ENCODE data around the gene HIP1R. TPM values are rescaled to one million over a fixed set of nuclear protein-coding genes. Genes with fewer than 3 reads are reported as not detected.

The HIP1R gene
- 16.3 and 16.4 TPM in 2 replicates for total RNA-seq (2014; rRNA removed; shearing (Covaris generic))
- polyA plus RNA-seq (2016; fragmentation: Nextera tagmentation; extraction: Ambion mirVana) = 7.1 and 7.6 TPM in 2 replicates

- H3K36me3 ChIP-seq (ENCODE audit: low read depth) = no peaks in the 10 kb centered on the region
- H3K4me3 ChIP-seq = peak within 1 kb of the TSS; percentile 81
- peak within 1 kb of the TSS; percentile 74 for H3K9ac ChIP-seq
- peak; percentile 61 for DNase-seq
- 0 to 2% methylated on average over 5 to 42 of the region's 85 CpGs for WGBS, 2 experiments (ENCODE audit: low coverage in 1 of 2, low lambda C conversion rate in 2 of 2, missing lambda C conversion rate in 2 of 2)
- H4K20me1 ChIP-seq (ENCODE audit: insufficient read depth) = no peaks in the 10 kb centered on the region
- no peaks in the 10 kb centered on the region for H3K27me3 ChIP-seq (replicated peaks; ENCODE audit: insufficient read depth)
- TF ChIP-seq EZH2phosphoT487 (IDR thresholded peaks at IDR 0.05; ENCODE audit: insufficient read depth, low read depth) = no peak
- no peak for TF ChIP-seq EZH2 (IDR thresholded peaks at IDR 0.05; ENCODE audit: insufficient read depth, poor library complexity, severe bottlenecking)
- H3K4me2 ChIP-seq (ENCODE audit: unreplicated experiment) = peak within 1 kb of the TSS; percentile 94
- H3K4me1 ChIP-seq (ENCODE audit: insufficient read depth) = peaks cover 19% of the 10 kb centered on the region
- H3F3A ChIP-seq (ENCODE audit: insufficient read depth) = peaks cover 5% of the 10 kb centered on the region; the same call in 1 of the 2 replicates
- no peaks in the 10 kb centered on the region for H3K9me3 ChIP-seq (ENCODE audit: low read depth)
- no peaks in the 10 kb centered on the region for H3K9me2 ChIP-seq (ENCODE audit: insufficient read depth)
- peak within 1 kb of the TSS; percentile 13 for H3K27ac ChIP-seq
- peak within 1 kb of the TSS; percentile 84 for H2AFZ ChIP-seq
- H3K79me2 ChIP-seq (ENCODE audit: insufficient read depth) = peaks cover 17% of the 10 kb centered on the region
- in situ Hi-C loops (cut with MboI) = no loop called here
Observed at GRCh38 chr12:122834921-122835749, at the start of gene HIP1R. HIP1R (plus strand) TSS chr12:122835457; CDS start chr12:122835551, 94 bp downstream.

GRCh38 chr12:122785503-122785902, 49.8 kb upstream of the HIP1R start:
- no peak overlapping the region for H3K27ac ChIP-seq
- no peak for DNase-seq
- no peak overlapping the region for H2AFZ ChIP-seq
- H3K4me1 ChIP-seq (ENCODE audit: insufficient read depth) = peaks cover 18% of the 10 kb centered on the region
- H3K9me3 ChIP-seq (ENCODE audit: low read depth) = no peaks in the 10 kb centered on the region
- H3K9ac ChIP-seq = no peak overlapping the region
- in situ Hi-C loops (cut with MboI) = loop anchor here (10.0 kb wide), 1 partner anchor 169 kb away; no protein-coding TSS in a partner anchor
- H3K4me3 ChIP-seq = no peak overlapping the region
- no peaks in the 10 kb centered on the region for H3K36me3 ChIP-seq (ENCODE audit: low read depth)
- WGBS, 2 experiments (ENCODE audit: low coverage in 1 of 2, low lambda C conversion rate in 2 of 2, missing lambda C conversion rate in 2 of 2) = 89 to 91% methylated on average over 7 of the region's 7 CpGs
- H3K27me3 ChIP-seq (replicated peaks; ENCODE audit: insufficient read depth) = no peaks in the 10 kb centered on the region
- no peak for TF ChIP-seq EZH2 (IDR thresholded peaks at IDR 0.05; ENCODE audit: insufficient read depth, poor library complexity, severe bottlenecking)
- no peak for TF ChIP-seq EZH2phosphoT487 (IDR thresholded peaks at IDR 0.05; ENCODE audit: insufficient read depth, low read depth)
- no peaks in the 10 kb centered on the region for H3K79me2 ChIP-seq (ENCODE audit: insufficient read depth)
- no peaks in the 10 kb centered on the region for H3K9me2 ChIP-seq (ENCODE audit: insufficient read depth)
- no peak overlapping the region for H3K4me2 ChIP-seq (ENCODE audit: unreplicated experiment)
- H4K20me1 ChIP-seq (ENCODE audit: insufficient read depth) = no peaks in the 10 kb centered on the region
- H3F3A ChIP-seq (ENCODE audit: insufficient read depth) = peaks cover 12% of the 10 kb centered on the region

GRCh38 chr12:122788387-122788786, 46.9 kb upstream of the HIP1R start:
- peak; percentile 73 for DNase-seq
- TF ChIP-seq EZH2 (IDR thresholded peaks at IDR 0.05; ENCODE audit: insufficient read depth, poor library complexity, severe bottlenecking) (no peak), EZH2phosphoT487 (IDR thresholded peaks at IDR 0.05; ENCODE audit: insufficient read depth, low read depth) (no peak)
- in situ Hi-C loops (cut with MboI) = loop anchor here (10.0 kb wide), 1 partner anchor 166 kb away; no protein-coding TSS in a partner anchor

GRCh38 chr12:122789637-122790036, 45.6 kb upstream of the HIP1R start:
- DNase-seq = no peak
- no peak overlapping the region for H2AFZ ChIP-seq
- no peaks in the 10 kb centered on the region for H4K20me1 ChIP-seq (ENCODE audit: insufficient read depth)
- H3K4me1 ChIP-seq (ENCODE audit: insufficient read depth) = peaks cover 24% of the 10 kb centered on the region
- no peak overlapping the region for H3K27ac ChIP-seq
- peaks cover 12% of the 10 kb centered on the region for H3F3A ChIP-seq (ENCODE audit: insufficient read depth)
- no peaks in the 10 kb centered on the region for H3K9me3 ChIP-seq (ENCODE audit: low read depth)
- no peak overlapping the region for H3K9ac ChIP-seq
- no peaks in the 10 kb centered on the region for H3K27me3 ChIP-seq (replicated peaks; ENCODE audit: insufficient read depth)
- no peaks in the 10 kb centered on the region for H3K36me3 ChIP-seq (ENCODE audit: low read depth)
- no peaks in the 10 kb centered on the region for H3K9me2 ChIP-seq (ENCODE audit: insufficient read depth)
- no peak overlapping the region for H3K4me3 ChIP-seq
- in situ Hi-C loops (cut with MboI) = loop anchor here (10.0 kb wide), 1 partner anchor 165 kb away; no protein-coding TSS in a partner anchor
- no peak overlapping the region for H3K4me2 ChIP-seq (ENCODE audit: unreplicated experiment)
- no peak for TF ChIP-seq EZH2 (IDR thresholded peaks at IDR 0.05; ENCODE audit: insufficient read depth, poor library complexity, severe bottlenecking)
- no peak for TF ChIP-seq EZH2phosphoT487 (IDR thresholded peaks at IDR 0.05; ENCODE audit: insufficient read depth, low read depth)
- 89 to 90% methylated on average over 5 of the region's 5 CpGs for WGBS, 2 experiments (ENCODE audit: low coverage in 1 of 2, low lambda C conversion rate in 2 of 2, missing lambda C conversion rate in 2 of 2)
- H3K79me2 ChIP-seq (ENCODE audit: insufficient read depth) = no peaks in the 10 kb centered on the region

More at GRCh38 chr12:122788387-122788786, 46.9 kb upstream of the HIP1R start:
- H3K4me3 ChIP-seq = no peak overlapping the region
- H2AFZ ChIP-seq = no peak overlapping the region; the same call in 1 of the 2 replicates
- peaks cover 12% of the 10 kb centered on the region for H3F3A ChIP-seq (ENCODE audit: insufficient read depth)
- no peak overlapping the region for H3K27ac ChIP-seq
- no peaks in the 10 kb centered on the region for H3K79me2 ChIP-seq (ENCODE audit: insufficient read depth)
- WGBS, 2 experiments (ENCODE audit: low coverage in 1 of 2, low lambda C conversion rate in 2 of 2, missing lambda C conversion rate in 2 of 2) = 29 to 31% methylated on average over 4 of the region's 4 CpGs
- no peaks in the 10 kb centered on the region for H3K27me3 ChIP-seq (replicated peaks; ENCODE audit: insufficient read depth)
- no peaks in the 10 kb centered on the region for H3K9me3 ChIP-seq (ENCODE audit: low read depth)
- peak overlapping the region; percentile 10 for H3K4me2 ChIP-seq (ENCODE audit: unreplicated experiment)
- no peaks in the 10 kb centered on the region for H3K36me3 ChIP-seq (ENCODE audit: low read depth)
- H3K9me2 ChIP-seq (ENCODE audit: insufficient read depth) = no peaks in the 10 kb centered on the region
- H4K20me1 ChIP-seq (ENCODE audit: insufficient read depth) = no peaks in the 10 kb centered on the region
- no peak overlapping the region for H3K9ac ChIP-seq
- peaks cover 24% of the 10 kb centered on the region for H3K4me1 ChIP-seq (ENCODE audit: insufficient read depth)

Data from GM23248 (cell line).